GF-D8 (cell line): ENCODE measurements around the gene PTPRM.

Source experiments
- DNase-seq: peaks from one replicate; lab custom pipeline; 2025; lab: John Stamatoyannopoulos, UW

PTPRM gene

GRCh38 chr18:8117006-8117371 lies 549.9 kb downstream of the PTPRM start:
- DNase-seq, result no peak

- DNase-seq, result no peak
Measured at GRCh38 chr18:8121101-8121500, 554.0 kb downstream of the PTPRM start.

- no peak for DNase-seq
Measured at GRCh38 chr18:8121942-8122480, 554.9 kb downstream of the PTPRM start.

- DNase-seq, result no peak
Measured at GRCh38 chr18:8124232-8125146, 557.4 kb downstream of the PTPRM start.

GRCh38 chr18:8130096-8130495 lies 563.0 kb downstream of the PTPRM start:
- DNase-seq, result no peak

- DNase-seq, result no peak
Measured at GRCh38 chr18:8133032-8133431, 565.9 kb downstream of the PTPRM start.

GRCh38 chr18:8133888-8134287 lies 566.8 kb downstream of the PTPRM start:
- no peak for DNase-seq

- DNase-seq, result no peak
Measured at GRCh38 chr18:8139127-8139527, 572.0 kb downstream of the PTPRM start.

GRCh38 chr18:8139891-8140406 lies 572.8 kb downstream of the PTPRM start:
- DNase-seq, result no peak

- DNase-seq, result no peak
Measured at GRCh38 chr18:8140841-8141501, 573.9 kb downstream of the PTPRM start.

GRCh38 chr18:8142131-8142711 lies 575.1 kb downstream of the PTPRM start:
- no peak for DNase-seq

GRCh38 chr18:8142932-8143331 lies 575.8 kb downstream of the PTPRM start:
- DNase-seq, result no peak

GRCh38 chr18:8151181-8151580 lies 584.1 kb downstream of the PTPRM start:
- no peak for DNase-seq

- DNase-seq, result no peak
Measured at GRCh38 chr18:8153887-8154583, 586.9 kb downstream of the PTPRM start.

- no peak for DNase-seq
Measured at GRCh38 chr18:8162802-8163201, 595.7 kb downstream of the PTPRM start.

- no peak for DNase-seq
Measured at GRCh38 chr18:8163286-8163959, 596.3 kb downstream of the PTPRM start.

- no peak for DNase-seq
Measured at GRCh38 chr18:8165095-8165494, 598.0 kb downstream of the PTPRM start.

- DNase-seq, result no peak
Measured at GRCh38 chr18:8167026-8167425, 599.9 kb downstream of the PTPRM start.

GRCh38 chr18:8167673-8168072 lies 600.6 kb downstream of the PTPRM start:
- no peak for DNase-seq

GRCh38 chr18:8169722-8170121 lies 602.6 kb downstream of the PTPRM start:
- no peak for DNase-seq

GRCh38 chr18:8174771-8175170 lies 607.7 kb downstream of the PTPRM start:
- no peak for DNase-seq
